Stimulated activated memory B cell treated with anti-CD40 and anti-IgM and Interleukin-4, amounts not matched to agents 10 μg/mL and 1 μg/mL and 100 μg/mL, for 72 hours (primary cell): Measurements from ENCODE around the gene ARMCX1.
"Not testable (repeated sequence)": the region's sequence is repeated elsewhere in the genome, so short reads cannot be mapped to it uniquely, and the experiment has no call there.

Experiments used
- ATAC-seq: fragments of 150-1000 bp; cut with Tn5 transposase; 2 replicates; pipeline ENCODE4 v1.10.0; 2021
- H3K27ac Mint-ChIP-seq: one replicate; pipeline ENCODE4 v1.8.0; 2022; ENCODE audit warnings: mild to moderate bottlenecking, mixed read lengths
- H3K27me3 Mint-ChIP-seq: one replicate; pipeline ENCODE4 v1.8.0; 2022; ENCODE audit warnings: mixed read lengths
- H3K36me3 Mint-ChIP-seq: one replicate; pipeline ENCODE4 v1.8.0; 2022; ENCODE audit warnings: mixed read lengths
- H3K4me1 Mint-ChIP-seq: one replicate; pipeline ENCODE4 v1.8.0; 2022; ENCODE audit warnings: mixed read lengths
- H3K4me3 Mint-ChIP-seq: one replicate; pipeline ENCODE4 v1.8.0; 2022; ENCODE audit warnings: mild to moderate bottlenecking, moderate library complexity, mixed read lengths
- H3K9me3 Mint-ChIP-seq: one replicate; pipeline ENCODE4 v1.8.0; 2022; ENCODE audit warnings: mixed read lengths

The ARMCX1 gene

DNA sequence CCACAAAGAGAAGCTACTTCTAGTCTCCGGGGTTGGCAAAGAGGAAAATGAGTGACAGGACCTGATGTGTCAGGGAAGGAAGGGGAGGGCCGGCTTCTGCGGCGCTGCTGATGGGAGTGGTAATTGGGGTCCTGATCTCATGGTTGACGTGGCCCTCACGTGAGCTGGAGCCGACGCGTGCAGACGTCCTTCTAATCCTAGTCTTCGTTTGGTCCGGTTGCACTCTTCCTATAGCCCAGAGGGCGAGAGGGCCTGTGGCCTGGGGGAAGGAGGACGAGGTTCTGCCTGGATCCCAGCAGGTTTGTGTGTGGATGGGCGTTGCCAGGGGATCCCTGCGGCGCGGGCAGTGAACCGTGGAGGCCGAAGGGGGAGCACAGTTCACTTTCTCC lies at the start of gene ARMCX1:
Gene ARMCX1, plus strand, starts transcription at position 186 of the 389 bp plus-strand sequence. CDS start 2,384 bp downstream, outside the sequence.
- Mint-ChIP-seq H3K4me3 (peak within 1 kb of the TSS; percentile 66), H3K36me3 (no peaks in the 10 kb centered on the region), H3K27ac (no peak within 1 kb of the TSS), H3K9me3 (no peaks in the 10 kb centered on the region), H3K4me1 (peaks cover 16% of the 10 kb centered on the region), H3K27me3 (peaks cover 38% of the 10 kb centered on the region)
- ATAC-seq, result no peak

DNA sequence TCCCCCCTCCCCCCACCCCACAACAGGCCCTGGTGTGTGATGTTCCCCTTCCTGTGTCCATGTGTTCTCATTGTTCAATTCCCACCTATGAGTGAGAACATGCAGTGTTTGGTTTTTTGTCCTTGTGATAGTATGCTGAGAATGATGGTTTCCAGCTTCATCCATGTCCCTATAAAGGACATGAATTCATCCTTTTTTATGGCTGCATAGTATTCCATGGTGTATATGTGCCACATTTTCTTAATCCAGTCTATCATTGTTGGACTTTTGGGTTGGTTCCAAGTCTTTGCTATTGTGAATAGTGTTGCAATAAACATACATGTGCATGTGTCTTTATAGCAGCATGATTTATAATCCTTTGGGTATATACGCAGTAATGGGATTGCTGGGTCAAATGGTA lies 47.4 kb upstream of the ARMCX1 start:
- not testable (repeated sequence) for H3K27me3 Mint-ChIP-seq, H3K36me3 Mint-ChIP-seq, H3K4me3 Mint-ChIP-seq, H3K4me1 Mint-ChIP-seq, ATAC-seq, H3K27ac Mint-ChIP-seq, H3K9me3 Mint-ChIP-seq

DNA sequence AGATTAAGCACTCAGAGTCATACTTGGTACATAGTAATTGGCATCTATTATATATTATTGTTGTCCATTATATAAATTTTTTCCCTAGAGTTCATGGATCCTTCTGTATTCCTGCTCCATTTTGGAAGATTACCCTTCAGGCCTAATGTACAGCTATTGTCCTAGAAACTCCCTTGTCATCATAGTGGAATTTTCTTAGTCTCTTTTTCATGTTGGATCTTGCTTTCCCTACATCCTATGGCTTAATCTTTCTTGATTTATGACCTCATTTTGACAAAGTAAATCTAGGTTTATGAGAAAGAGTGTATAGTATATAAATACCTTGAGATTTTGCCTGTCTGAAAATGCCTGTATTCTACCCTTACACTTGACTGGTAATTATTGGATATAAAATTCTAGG lies 43.0 kb upstream of the ARMCX1 start:
- Mint-ChIP-seq H3K4me1 (no peaks in the 10 kb centered on the region), H3K36me3 (no peaks in the 10 kb centered on the region), H3K4me3 (no peak overlapping the region), H3K27ac (no peak overlapping the region), H3K27me3 (no peaks in the 10 kb centered on the region), H3K9me3 (no peaks in the 10 kb centered on the region)
- ATAC-seq, result no peak

DNA sequence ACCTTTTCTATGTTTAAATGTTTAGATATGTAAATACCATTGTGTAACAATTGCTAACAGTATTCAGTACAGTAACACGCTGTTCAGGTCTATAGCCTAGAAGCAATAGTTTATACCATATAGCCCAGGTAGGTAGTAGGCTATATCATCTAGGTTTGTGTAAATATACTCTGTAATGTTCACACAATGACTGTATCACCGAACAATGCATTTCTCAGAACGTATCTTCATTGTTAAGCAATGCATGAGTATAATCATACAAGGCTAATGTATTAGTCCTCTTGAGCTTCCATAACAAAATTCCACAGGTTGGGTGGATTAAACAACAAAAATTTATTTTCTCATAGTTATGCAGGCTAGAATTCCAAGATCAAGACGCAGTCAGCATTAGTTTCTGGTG lies 42.4 kb upstream of the ARMCX1 start:
- Mint-ChIP-seq H3K27me3 (no peaks in the 10 kb centered on the region), H3K4me1 (no peaks in the 10 kb centered on the region), H3K36me3 (no peaks in the 10 kb centered on the region), H3K4me3 (no peak overlapping the region), H3K27ac (no peak overlapping the region), H3K9me3 (no peaks in the 10 kb centered on the region)
- no peak for ATAC-seq

DNA sequence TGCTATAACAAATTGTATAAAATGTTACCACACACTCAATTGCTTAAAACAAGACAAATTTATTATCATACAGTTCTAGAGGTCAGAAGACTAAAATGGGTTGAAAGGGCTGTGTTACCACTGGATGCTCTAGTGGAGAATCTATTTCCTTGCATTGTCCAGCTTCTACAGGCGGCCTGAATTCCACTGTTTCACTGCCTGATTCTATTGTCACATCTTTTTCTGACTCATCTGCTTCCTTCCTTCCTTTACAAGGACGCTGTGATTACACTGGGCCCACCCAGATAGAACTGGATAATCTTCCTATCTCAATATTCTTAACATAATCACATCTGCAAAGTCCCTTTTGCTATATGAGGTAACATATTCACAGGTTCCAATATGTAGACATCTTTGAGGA lies 19.4 kb upstream of the ARMCX1 start:
- no peaks in the 10 kb centered on the region for H3K36me3 Mint-ChIP-seq
- no peak overlapping the region for H3K4me3 Mint-ChIP-seq
- no peak for ATAC-seq
- no peaks in the 10 kb centered on the region for H3K4me1 Mint-ChIP-seq
- H3K27me3 Mint-ChIP-seq, result no peaks in the 10 kb centered on the region
- no peaks in the 10 kb centered on the region for H3K9me3 Mint-ChIP-seq
- H3K27ac Mint-ChIP-seq, result no peak overlapping the region

DNA sequence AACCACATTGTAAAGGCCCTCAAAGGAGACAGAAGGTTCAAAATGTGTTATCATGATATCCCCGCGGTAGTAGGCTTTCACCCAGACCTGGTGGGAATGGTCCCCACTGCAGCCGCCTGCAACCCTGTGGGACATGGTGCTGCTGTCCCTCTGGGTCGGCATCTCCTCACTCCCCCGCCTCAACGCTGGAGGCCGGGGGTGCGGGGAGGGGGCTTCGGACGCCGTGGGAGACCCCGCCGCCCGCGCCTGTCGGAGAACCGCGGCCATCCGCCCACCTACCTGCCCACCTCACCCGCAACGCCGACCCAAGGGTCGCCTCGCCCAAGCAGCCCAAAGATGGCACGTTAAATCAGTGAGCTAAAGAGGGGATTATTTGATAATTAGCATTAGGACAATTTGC lies 11.2 kb upstream of the ARMCX1 start:
- Mint-ChIP-seq H3K4me1 (no peaks in the 10 kb centered on the region), H3K27me3 (no peaks in the 10 kb centered on the region), H3K27ac (no peak overlapping the region), H3K9me3 (no peaks in the 10 kb centered on the region), H3K36me3 (no peaks in the 10 kb centered on the region), H3K4me3 (no peak overlapping the region)
- ATAC-seq, result no peak

DNA sequence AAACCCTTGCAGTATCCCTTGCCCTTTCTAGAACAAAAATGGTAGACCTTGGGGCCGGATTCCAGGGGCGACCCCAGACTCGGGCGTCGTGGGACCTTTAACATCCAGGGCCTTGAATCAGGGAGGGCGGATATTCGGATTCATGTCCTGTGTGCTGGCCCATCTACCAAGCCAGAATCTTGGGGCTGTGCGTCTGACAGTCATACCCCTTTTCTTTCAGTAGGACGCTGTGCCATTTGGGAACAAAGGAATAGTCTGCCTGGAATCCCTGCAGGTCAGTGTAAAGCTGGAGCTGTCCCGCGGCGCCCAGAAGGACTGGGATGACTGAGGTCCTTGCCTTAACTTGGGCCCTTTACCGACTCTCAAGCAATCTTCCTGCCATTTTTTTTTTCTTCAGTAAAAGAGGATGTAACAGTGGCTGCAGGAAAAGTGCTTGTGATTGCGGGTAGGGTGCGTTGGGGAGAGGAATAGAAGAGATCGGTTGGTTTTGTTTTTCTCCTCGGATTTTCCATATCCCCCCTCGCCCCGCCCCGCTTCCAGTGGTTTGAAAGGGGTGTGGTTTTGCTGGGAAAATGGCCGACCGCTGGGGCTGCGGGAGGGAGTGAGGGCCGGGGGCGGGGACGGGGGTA lies 518 bp downstream of the ARMCX1 start:
- peak overlapping the region; percentile 66 for H3K4me3 Mint-ChIP-seq
- peaks cover 38% of the 10 kb centered on the region for H3K27me3 Mint-ChIP-seq
- ATAC-seq, result no peak
- H3K9me3 Mint-ChIP-seq, result no peaks in the 10 kb centered on the region
- peaks cover 16% of the 10 kb centered on the region for H3K4me1 Mint-ChIP-seq
- no peaks in the 10 kb centered on the region for H3K36me3 Mint-ChIP-seq
- H3K27ac Mint-ChIP-seq, result no peak overlapping the region

DNA sequence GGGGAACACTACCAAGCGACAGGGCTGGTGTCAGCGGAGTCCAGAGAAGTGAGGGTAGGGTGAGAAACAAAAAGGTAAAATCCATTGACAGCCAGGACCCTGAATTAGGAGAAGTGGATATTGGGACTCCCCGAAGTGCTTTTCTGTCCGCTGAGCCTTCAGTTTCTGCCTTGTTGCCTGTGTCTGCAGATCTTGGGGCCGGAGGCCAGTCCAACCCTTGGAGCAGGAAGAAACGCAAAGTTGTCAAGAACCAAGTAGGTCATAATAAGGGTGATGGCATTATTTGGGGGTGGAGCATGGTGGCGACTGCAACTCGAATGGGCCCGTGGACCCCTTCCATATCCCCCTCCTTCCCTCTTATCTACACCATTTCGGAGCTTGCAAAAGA lies 1.0 kb downstream of the ARMCX1 start:
- Mint-ChIP-seq H3K36me3 (no peaks in the 10 kb centered on the region), H3K4me3 (no peak overlapping the region), H3K9me3 (no peaks in the 10 kb centered on the region), H3K27me3 (peaks cover 38% of the 10 kb centered on the region), H3K4me1 (peaks cover 16% of the 10 kb centered on the region), H3K27ac (no peak overlapping the region)
- no peak for ATAC-seq

DNA sequence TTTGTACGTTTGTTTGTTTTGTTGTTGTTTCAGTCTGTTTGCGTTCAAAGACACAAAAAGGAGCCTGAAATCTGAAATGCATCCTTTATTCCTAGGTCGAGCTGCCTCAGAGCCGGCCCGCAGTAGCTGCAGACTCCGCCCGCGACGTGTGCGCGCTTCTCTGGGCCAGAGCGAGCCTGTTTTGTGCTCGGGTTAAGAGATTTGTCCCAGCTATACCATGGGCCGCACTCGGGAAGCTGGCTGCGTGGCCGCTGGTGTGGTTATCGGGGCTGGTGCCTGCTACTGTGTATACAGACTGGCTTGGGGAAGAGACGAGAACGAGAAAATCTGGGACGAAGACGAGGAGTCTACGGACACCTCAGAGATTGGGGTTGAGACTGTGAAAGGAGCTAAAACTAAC lies 2.4 kb downstream of the ARMCX1 start:
- Mint-ChIP-seq H3K4me3 (no peak overlapping the region), H3K27me3 (peaks cover 38% of the 10 kb centered on the region), H3K36me3 (no peaks in the 10 kb centered on the region), H3K9me3 (no peaks in the 10 kb centered on the region), H3K4me1 (peaks cover 16% of the 10 kb centered on the region), H3K27ac (no peak overlapping the region)
- ATAC-seq, result no peak

DNA sequence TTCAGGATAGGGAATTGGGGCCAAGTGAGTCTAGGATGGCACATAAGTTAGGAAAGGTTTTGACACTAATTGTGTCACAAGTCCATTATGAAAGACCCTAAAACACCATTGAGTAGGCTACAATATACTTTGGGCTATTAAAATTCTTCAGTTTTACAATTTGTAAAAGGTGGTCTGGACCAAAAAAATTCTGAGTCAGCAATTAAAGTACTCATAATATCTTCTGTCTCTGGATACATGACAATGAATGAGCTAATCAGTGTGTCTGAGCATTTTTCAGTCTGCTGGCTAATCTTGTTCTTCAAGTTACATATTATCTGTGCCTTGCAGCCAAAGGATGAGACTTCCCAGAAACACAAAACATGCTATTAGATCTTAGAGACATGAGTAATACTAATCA lies 14.3 kb downstream of the ARMCX1 start:
- Mint-ChIP-seq H3K4me3 (no peak overlapping the region), H3K27me3 (no peaks in the 10 kb centered on the region), H3K36me3 (no peaks in the 10 kb centered on the region), H3K4me1 (no peaks in the 10 kb centered on the region), H3K9me3 (peaks cover under 1% of the 10 kb centered on the region), H3K27ac (no peak overlapping the region)
- no peak for ATAC-seq

DNA sequence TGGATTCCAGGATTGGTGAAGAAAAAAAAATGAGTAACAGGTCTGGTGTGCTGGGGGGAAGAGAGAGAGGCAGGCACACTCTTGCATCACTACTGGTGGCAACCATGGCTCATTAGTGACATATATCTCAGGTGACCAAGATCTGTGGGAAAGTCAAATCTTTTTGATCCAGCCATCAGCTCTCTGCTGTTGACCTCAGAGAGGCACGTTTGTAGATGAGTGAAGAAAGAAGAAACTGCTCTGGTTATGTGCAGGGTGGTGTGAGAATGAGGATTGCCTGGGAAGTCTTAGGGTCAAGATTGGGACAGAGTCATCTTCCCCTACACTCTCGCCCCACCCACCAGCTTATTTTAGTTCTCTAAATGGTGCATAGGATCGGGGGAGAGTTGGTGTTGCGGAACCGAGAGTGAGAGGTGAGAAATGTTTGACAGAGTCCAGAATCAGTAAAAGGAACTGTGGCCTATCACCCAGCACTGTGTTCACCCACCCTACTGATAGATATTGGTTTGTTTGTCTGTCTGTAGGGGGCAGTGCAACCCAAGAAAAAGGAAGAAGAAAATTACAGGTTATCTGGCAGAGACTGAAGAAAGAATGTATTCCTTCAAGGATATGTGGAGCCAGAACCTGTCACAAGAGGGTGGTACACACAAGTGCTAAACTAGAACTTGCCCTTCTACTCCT lies 45.5 kb downstream of the ARMCX1 start:
- no peaks in the 10 kb centered on the region for H3K36me3 Mint-ChIP-seq
- peak; percentile 96 for ATAC-seq
- H3K4me1 Mint-ChIP-seq, result peaks cover 10% of the 10 kb centered on the region
- peak overlapping the region; percentile 1 for H3K4me3 Mint-ChIP-seq
- H3K27ac Mint-ChIP-seq, result no peak overlapping the region
- H3K27me3 Mint-ChIP-seq, result peaks cover 12% of the 10 kb centered on the region
- H3K9me3 Mint-ChIP-seq, result no peaks in the 10 kb centered on the region

DNA sequence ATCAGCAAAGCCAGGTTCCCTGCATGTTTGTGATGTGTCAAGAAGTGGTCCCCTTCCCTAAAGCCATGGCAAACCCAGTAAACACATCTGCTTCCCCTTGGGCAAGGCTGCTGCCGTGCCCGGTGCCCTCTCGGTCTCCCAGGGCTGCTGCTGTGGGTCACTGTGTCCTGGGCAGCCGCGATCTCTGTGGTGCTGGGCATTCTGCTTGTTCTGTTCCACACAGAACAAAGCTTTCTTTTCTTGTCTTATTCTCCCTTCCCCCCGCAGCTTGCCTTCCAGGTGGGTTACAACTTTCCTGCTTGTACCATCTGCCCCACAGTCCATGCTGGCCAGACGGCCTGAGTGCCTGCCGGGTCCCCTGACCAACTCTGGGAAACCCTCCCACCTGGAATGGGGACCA lies 49.2 kb downstream of the ARMCX1 start:
- not testable (repeated sequence) for H3K9me3 Mint-ChIP-seq, H3K4me3 Mint-ChIP-seq, H3K27me3 Mint-ChIP-seq, ATAC-seq, H3K36me3 Mint-ChIP-seq, H3K27ac Mint-ChIP-seq
- H3K4me1 Mint-ChIP-seq, result peaks cover 10% of the 10 kb centered on the region

DNA sequence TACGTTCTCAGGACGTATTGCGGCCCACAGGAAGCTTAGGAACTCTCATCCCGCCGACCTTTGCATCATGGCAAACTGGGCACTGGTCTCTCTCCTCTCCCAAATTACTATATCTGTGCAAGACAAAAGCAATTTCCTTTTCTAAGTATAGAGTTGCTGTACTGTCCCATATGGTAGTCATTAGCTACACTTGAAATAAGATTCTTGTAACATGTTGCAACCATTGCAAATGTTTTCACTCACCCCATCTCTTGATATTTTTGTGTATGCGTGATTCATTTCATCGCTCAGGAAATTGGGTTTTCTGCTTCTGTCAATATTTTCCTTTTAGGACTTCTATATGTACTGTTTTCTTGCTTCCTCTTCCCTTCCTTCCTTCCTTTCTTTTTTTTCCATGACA lies 51.7 kb downstream of the ARMCX1 start:
- Mint-ChIP-seq H3K36me3 (no peaks in the 10 kb centered on the region), H3K27me3 (no peaks in the 10 kb centered on the region), H3K9me3 (no peaks in the 10 kb centered on the region), H3K4me3 (no peak overlapping the region), H3K4me1 (no peaks in the 10 kb centered on the region), H3K27ac (no peak overlapping the region)
- ATAC-seq, result no peak
